Endodermal cell (in vitro differentiated cells): Measurements from ENCODE around the gene PPME1. TPM values are rescaled to one million over a fixed set of nuclear protein-coding genes. Genes with fewer than 3 reads are reported as not detected.
A peak's percentile ranks its signal among the peaks of the same experiment; 100 is the strongest.

ENCODE experiments used
- DNase-seq: peaks from one replicate; pipeline ENCODE4 v3.0.0-alpha.2; 2017
- H3K27ac ChIP-seq: 2 replicates; pipeline ENCODE4 v1.5.1; 2013; ENCODE audit warnings: mild to moderate bottlenecking, low read depth, low read length, moderate library complexity
- H3K27me3 ChIP-seq: 2 replicates; pipeline ENCODE4 v1.6.1; 2013; ENCODE audit warnings: mild to moderate bottlenecking, low read length, moderate library complexity; ENCODE audit not compliant: insufficient read depth, control insufficient read depth, poor library complexity, severe bottlenecking
- H3K36me3 ChIP-seq: 2 replicates; pipeline ENCODE4 v1.7.0; 2013; ENCODE audit warnings: mild to moderate bottlenecking, low read length, moderate library complexity; ENCODE audit not compliant: control insufficient read depth, insufficient read depth
- H3K4me1 ChIP-seq: one replicate; pipeline ENCODE4 v1.7.0; 2013; ENCODE audit warnings: low read length; ENCODE audit not compliant: control insufficient read depth, insufficient read depth
- H3K4me3 ChIP-seq: 2 replicates; pipeline ENCODE4 v1.5.1; 2013; ENCODE audit warnings: mild to moderate bottlenecking, low read length, moderate library complexity
- H3K9ac ChIP-seq: 2 replicates; pipeline ENCODE4 v1.6.1; 2013; ENCODE audit warnings: mild to moderate bottlenecking, low read length, moderate library complexity; ENCODE audit not compliant: poor library complexity, severe bottlenecking; ENCODE audit errors: extremely low read depth
- H3K9me3 ChIP-seq: 2 replicates; pipeline ENCODE4 v1.6.1; 2013; ENCODE audit warnings: mild to moderate bottlenecking, low read length, moderate library complexity; ENCODE audit not compliant: control insufficient read depth
- H3K27ac Mint-ChIP-seq: 2 replicates; pipeline ENCODE4 v1.8.0; 2020; ENCODE audit warnings: mixed read lengths
- H3K27me3 Mint-ChIP-seq: 2 replicates; pipeline ENCODE4 v1.8.0; 2021; ENCODE audit warnings: mild to moderate bottlenecking, mixed read lengths; ENCODE audit not compliant: insufficient read depth
- H3K36me3 Mint-ChIP-seq: 2 replicates; pipeline ENCODE4 v1.8.0; 2020; ENCODE audit warnings: low read depth, mixed read lengths
- H3K4me1 Mint-ChIP-seq: 2 replicates; pipeline ENCODE4 v1.8.0; 2020; ENCODE audit warnings: mixed read lengths
- H3K4me3 Mint-ChIP-seq: 2 replicates; pipeline ENCODE4 v1.8.0; 2020; ENCODE audit warnings: mild to moderate bottlenecking, moderate library complexity, mixed read lengths
- H3K9me3 Mint-ChIP-seq: 2 replicates; pipeline ENCODE4 v1.8.0; 2020; ENCODE audit warnings: mild to moderate bottlenecking, mixed read lengths
- CTCF ChIP-seq: fragments of 200-600 bp; sonication (generic); conservative IDR thresholded peaks from 2 replicates; pipeline ENCODE4 v1.5.0; 2021; ENCODE audit warnings: antibody characterized with exemption, mild to moderate bottlenecking
- WGBS, 2 experiments: methylation state at CpG; one replicate each; pipeline versions ENCODE4 v1.1.5 to v1.1.7; 2013; ENCODE audit warnings: missing lambda C conversion rate in 2 of 2, mixed read lengths in 1 of 2; ENCODE audit not compliant: insufficient coverage in 1 of 2, insufficient read length in 1 of 2; 5-methylcytosine and 5-hydroxymethylcytosine counted together
- total RNA-seq, 2 donors: library from RNA; stranded (reverse); fragmentation: NEBNext Ultra II Directional in 1 of 2; extraction: Animal tissue kit (Norgen Biotek cat#: 25700) in 1 of 2; gene quantifications; 2 replicates in 1 of 2; 3 replicates in 1 of 2; pipeline ENCODE4 v1.2.1, GENCODE V29; 2021

The PPME1 gene
- total RNA-seq, 2 donors from 2014 or later = 28.8 to 38.3 TPM

- peaks cover 6% of the 10 kb centered on the region for H3K9me3 ChIP-seq
- Mint-ChIP-seq H3K4me3 (no peak overlapping the region), H3K27me3 (no peaks in the 10 kb centered on the region), H3K4me1 (peaks cover 2% of the 10 kb centered on the region), H3K36me3 (peaks cover 33% of the 10 kb centered on the region), H3K9me3 (no peaks in the 10 kb centered on the region), H3K27ac (no peak overlapping the region)
- no peaks in the 10 kb centered on the region for H3K27me3 ChIP-seq
- no peaks in the 10 kb centered on the region for H3K4me1 ChIP-seq
- TF ChIP-seq CTCF = no peak
- DNase-seq = no peak
- 94% methylated on average over 2 of the region's 2 CpGs; no CpG with 5 or more reads in 1 of the 2 experiments for WGBS, 2 experiments
- H3K36me3 ChIP-seq = peaks cover 31% of the 10 kb centered on the region
- H3K9ac ChIP-seq = no peak overlapping the region
- H3K4me3 ChIP-seq = no peak overlapping the region
- H3K27ac ChIP-seq = no peak overlapping the region
These were observed 78.4 kb downstream of the PPME1 start for GRCh38 chr11:74249496-74249895.

DNA sequence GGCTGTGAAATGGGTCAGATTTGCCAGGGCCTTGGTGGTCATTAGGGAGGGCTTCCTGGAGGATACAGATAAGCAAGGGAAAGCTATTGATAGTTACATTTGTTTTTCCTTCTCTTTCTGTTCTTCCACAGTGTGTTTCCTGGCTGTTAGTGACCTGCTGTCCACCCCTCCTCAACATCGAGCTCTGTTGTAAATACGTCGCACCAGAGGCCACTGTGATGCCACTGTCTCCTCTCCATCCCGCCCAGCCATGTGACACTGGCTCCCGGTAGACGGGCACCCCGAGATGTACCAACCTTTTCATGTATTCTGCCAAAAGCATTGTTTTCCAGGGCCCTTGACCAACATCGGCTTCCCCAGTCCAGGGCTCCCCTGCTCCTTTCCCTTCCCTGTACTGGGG, 82.3 kb downstream of the PPME1 start:
- H3K4me3 ChIP-seq = no peak overlapping the region
- TF ChIP-seq CTCF = no peak
- no peak overlapping the region for H3K27ac ChIP-seq
- peaks cover 15% of the 10 kb centered on the region for H3K36me3 ChIP-seq
- H3K27me3 Mint-ChIP-seq = peaks cover 3% of the 10 kb centered on the region
- H3K27ac Mint-ChIP-seq = no peak overlapping the region
- H3K36me3 Mint-ChIP-seq = peaks cover 15% of the 10 kb centered on the region
- peaks cover 3% of the 10 kb centered on the region for H3K4me1 ChIP-seq
- no peaks in the 10 kb centered on the region for H3K9me3 Mint-ChIP-seq
- WGBS, 2 experiments = 91 to 95% methylated on average over 8 of the region's 8 CpGs
- H3K4me3 Mint-ChIP-seq = no peak overlapping the region
- no peak overlapping the region for H3K9ac ChIP-seq
- DNase-seq = no peak
- no peaks in the 10 kb centered on the region for H3K9me3 ChIP-seq
- no peaks in the 10 kb centered on the region for H3K27me3 ChIP-seq
- H3K4me1 Mint-ChIP-seq = peaks cover 9% of the 10 kb centered on the region

DNA sequence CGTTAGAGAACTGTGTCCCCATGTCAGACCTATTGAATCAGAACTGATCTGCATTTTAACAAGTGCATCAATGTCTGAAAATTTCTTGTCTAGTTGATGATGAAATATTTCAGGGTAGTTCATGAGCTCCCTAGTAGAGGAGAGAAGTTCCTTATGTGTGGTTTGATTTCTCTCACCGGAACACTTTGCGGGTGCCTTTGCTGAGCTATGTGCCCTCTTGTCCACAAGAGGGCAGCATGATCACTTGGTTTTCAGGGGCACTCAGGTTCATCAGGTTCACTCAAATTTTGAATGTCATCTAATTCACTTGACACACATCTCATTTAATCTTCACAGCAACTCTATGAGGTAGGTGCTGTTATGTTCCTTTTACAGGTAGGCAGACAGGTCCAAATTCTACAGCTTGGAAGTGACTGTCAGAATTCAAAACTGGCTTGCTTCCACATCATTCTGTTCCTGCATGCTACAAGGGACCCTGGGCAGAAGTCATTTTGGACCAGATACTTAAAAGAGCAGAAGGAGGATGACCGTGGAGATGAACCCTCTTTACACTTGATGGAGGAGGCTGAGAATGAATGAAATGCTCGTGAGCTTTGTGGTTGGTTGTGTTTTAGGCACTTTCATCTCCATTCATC, 84.8 kb downstream of the PPME1 start:
- Histone ChIP-seq H3K4me3 (no peak overlapping the region), H3K27ac (no peak overlapping the region), H3K4me1 (peaks cover 9% of the 10 kb centered on the region), H3K9me3 (peaks cover 4% of the 10 kb centered on the region), H3K9ac (no peak overlapping the region), H3K27me3 (no peaks in the 10 kb centered on the region), H3K36me3 (peaks cover 8% of the 10 kb centered on the region)
- no peak overlapping the region for H3K27ac Mint-ChIP-seq
- peaks cover 14% of the 10 kb centered on the region for H3K36me3 Mint-ChIP-seq
- TF ChIP-seq CTCF = peak; percentile 93
- no peak overlapping the region for H3K4me3 Mint-ChIP-seq
- no peaks in the 10 kb centered on the region for H3K9me3 Mint-ChIP-seq
- peaks cover 18% of the 10 kb centered on the region for H3K4me1 Mint-ChIP-seq
- H3K27me3 Mint-ChIP-seq = peaks cover 3% of the 10 kb centered on the region
- peak; percentile 77 for DNase-seq
- 73 to 90% methylated on average over 3 to 5 of the region's 5 CpGs for WGBS, 2 experiments
